ENCODE results near the gene MRPL58. TPM values are rescaled to one million over a fixed set of nuclear protein-coding genes. Genes with fewer than 3 reads are reported as not detected.

Gene MRPL58
- total and polyA plus RNA-seq, 4 donors = 13.0 to 35.5 (median 25.8) TPM

GRCh38 chr17:75051941-75052340, 39.5 kb downstream of the MRPL58 start:
- Histone ChIP-seq H3K4me3 (ENCODE audit: low read depth, low read length) (no peak overlapping the region), H3K27me3 (ENCODE audit: control insufficient read depth, insufficient read depth, low read length) (no peaks in the 10 kb centered on the region), H3K4me1 (ENCODE audit: control insufficient read depth, insufficient read depth, low read length) (peaks cover 9% of the 10 kb centered on the region), H3K27ac (ENCODE audit: low read depth, low read length) (no peak overlapping the region), H3K36me3 (ENCODE audit: control insufficient read depth, insufficient read depth, low read length) (peaks cover 49% of the 10 kb centered on the region), H3K9me3 (ENCODE audit: control insufficient read depth, insufficient read depth, low read length) (no peaks in the 10 kb centered on the region)
- 90% methylated on average over 2 of the region's 2 CpGs for WGBS (ENCODE audit: insufficient coverage)
- DNase-seq (ENCODE audit: low read depth in 4 of 6, low spot score in 6 of 6) = no peak

GRCh38 chr17:75059369-75060345, 47.2 kb downstream of the MRPL58 start:
- peak in 2 of 6 donors; percentile 78 to 85 for DNase-seq (ENCODE audit: low read depth in 4 of 6, low spot score in 6 of 6)
- Histone ChIP-seq H3K9me3 (ENCODE audit: control insufficient read depth, insufficient read depth, low read length) (no peaks in the 10 kb centered on the region), H3K27ac (ENCODE audit: low read depth, low read length) (no peak overlapping the region), H3K36me3 (ENCODE audit: control insufficient read depth, insufficient read depth, low read length) (peaks cover 69% of the 10 kb centered on the region), H3K27me3 (ENCODE audit: control insufficient read depth, insufficient read depth, low read length) (no peaks in the 10 kb centered on the region), H3K4me3 (ENCODE audit: low read depth, low read length) (no peak overlapping the region), H3K4me1 (ENCODE audit: control insufficient read depth, insufficient read depth, low read length) (peaks cover 7% of the 10 kb centered on the region)
- WGBS (ENCODE audit: insufficient coverage) = 63% methylated on average over 23 of the region's 25 CpGs

- Histone ChIP-seq H3K9me3 (ENCODE audit: control insufficient read depth, insufficient read depth, low read length) (no peaks in the 10 kb centered on the region), H3K4me1 (ENCODE audit: control insufficient read depth, insufficient read depth, low read length) (peaks cover 7% of the 10 kb centered on the region), H3K27me3 (ENCODE audit: control insufficient read depth, insufficient read depth, low read length) (no peaks in the 10 kb centered on the region), H3K36me3 (ENCODE audit: control insufficient read depth, insufficient read depth, low read length) (peaks cover 73% of the 10 kb centered on the region), H3K27ac (ENCODE audit: low read depth, low read length) (no peak overlapping the region), H3K4me3 (ENCODE audit: low read depth, low read length) (no peak overlapping the region)
- DNase-seq (ENCODE audit: low read depth in 4 of 6, low spot score in 6 of 6) = no peak
- WGBS (ENCODE audit: insufficient coverage) = 96% methylated on average over 13 of the region's 26 CpGs
Observed at GRCh38 chr17:75060434-75061054, 48.1 kb downstream of the MRPL58 start.

- Histone ChIP-seq H3K27ac (ENCODE audit: low read depth, low read length) (no peak overlapping the region), H3K4me3 (ENCODE audit: low read depth, low read length) (no peak overlapping the region), H3K9me3 (ENCODE audit: control insufficient read depth, insufficient read depth, low read length) (no peaks in the 10 kb centered on the region), H3K27me3 (ENCODE audit: control insufficient read depth, insufficient read depth, low read length) (no peaks in the 10 kb centered on the region), H3K4me1 (ENCODE audit: control insufficient read depth, insufficient read depth, low read length) (peaks cover 7% of the 10 kb centered on the region), H3K36me3 (ENCODE audit: control insufficient read depth, insufficient read depth, low read length) (peaks cover 71% of the 10 kb centered on the region)
- no peak for DNase-seq (ENCODE audit: low read depth in 4 of 6, low spot score in 6 of 6)
- 100% methylated on average over 1 of the region's 10 CpGs for WGBS (ENCODE audit: insufficient coverage)
Observed at GRCh38 chr17:75061055-75061438, 48.6 kb downstream of the MRPL58 start.

- Histone ChIP-seq H3K36me3 (ENCODE audit: control insufficient read depth, insufficient read depth, low read length) (peaks cover 71% of the 10 kb centered on the region), H3K4me1 (ENCODE audit: control insufficient read depth, insufficient read depth, low read length) (peaks cover 7% of the 10 kb centered on the region), H3K27me3 (ENCODE audit: control insufficient read depth, insufficient read depth, low read length) (no peaks in the 10 kb centered on the region), H3K27ac (ENCODE audit: low read depth, low read length) (no peak overlapping the region), H3K4me3 (ENCODE audit: low read depth, low read length) (no peak overlapping the region), H3K9me3 (ENCODE audit: control insufficient read depth, insufficient read depth, low read length) (no peaks in the 10 kb centered on the region)
- 86% methylated on average over 7 of the region's 8 CpGs for WGBS (ENCODE audit: insufficient coverage)
- DNase-seq (ENCODE audit: low read depth in 4 of 6, low spot score in 6 of 6) = no peak
Observed at GRCh38 chr17:75061618-75062017, 49.1 kb downstream of the MRPL58 start.

- H3K9me3 ChIP-seq (ENCODE audit: control insufficient read depth, insufficient read depth, low read length) = no peaks in the 10 kb centered on the region
- DNase-seq (ENCODE audit: low read depth in 4 of 6, low spot score in 6 of 6) = no peak
- H3K36me3 ChIP-seq (ENCODE audit: control insufficient read depth, insufficient read depth, low read length) = peaks cover 60% of the 10 kb centered on the region
- H3K27me3 ChIP-seq (ENCODE audit: control insufficient read depth, insufficient read depth, low read length) = no peaks in the 10 kb centered on the region
- WGBS (ENCODE audit: insufficient coverage) = 88% methylated on average over 12 of the region's 13 CpGs
- peaks cover 7% of the 10 kb centered on the region for H3K4me1 ChIP-seq (ENCODE audit: control insufficient read depth, insufficient read depth, low read length)
- no peak overlapping the region for H3K4me3 ChIP-seq (ENCODE audit: low read depth, low read length)
- H3K27ac ChIP-seq (ENCODE audit: low read depth, low read length) = no peak overlapping the region
Observed at GRCh38 chr17:75063201-75063600, 50.7 kb downstream of the MRPL58 start.

DNA sequence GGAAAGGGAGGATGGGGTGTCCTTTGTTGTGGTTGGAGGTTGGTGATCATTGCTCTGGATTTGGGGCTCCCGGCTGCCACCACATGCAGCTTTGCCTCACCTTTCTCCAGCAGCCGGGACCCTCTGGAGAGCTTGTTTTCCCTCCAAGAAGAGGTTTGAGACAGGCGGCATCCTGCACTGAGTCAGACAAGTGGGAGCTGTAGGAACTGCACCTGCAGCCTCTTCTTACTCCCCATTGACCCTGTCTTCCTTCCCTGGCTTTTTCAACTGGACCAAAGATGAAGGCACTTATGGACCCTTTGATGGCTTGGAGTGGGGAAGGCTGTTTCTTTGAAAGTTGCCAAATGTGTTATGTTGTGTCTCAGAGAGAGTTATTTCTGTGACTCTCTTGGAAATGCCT, 51.2 kb downstream of the MRPL58 start:
- Histone ChIP-seq H3K4me3 (ENCODE audit: low read depth, low read length) (no peak overlapping the region), H3K27ac (ENCODE audit: low read depth, low read length) (no peak overlapping the region), H3K36me3 (ENCODE audit: control insufficient read depth, insufficient read depth, low read length) (peaks cover 56% of the 10 kb centered on the region), H3K4me1 (ENCODE audit: control insufficient read depth, insufficient read depth, low read length) (peaks cover 7% of the 10 kb centered on the region), H3K27me3 (ENCODE audit: control insufficient read depth, insufficient read depth, low read length) (no peaks in the 10 kb centered on the region), H3K9me3 (ENCODE audit: control insufficient read depth, insufficient read depth, low read length) (no peaks in the 10 kb centered on the region)
- DNase-seq (ENCODE audit: low read depth in 4 of 6, low spot score in 6 of 6) = no peak
- WGBS (ENCODE audit: insufficient coverage) = 94% methylated on average over 2 of the region's 3 CpGs

GRCh38 chr17:75064040-75064439, 51.6 kb downstream of the MRPL58 start:
- no peak for DNase-seq (ENCODE audit: low read depth in 4 of 6, low spot score in 6 of 6)
- Histone ChIP-seq H3K27ac (ENCODE audit: low read depth, low read length) (no peak overlapping the region), H3K9me3 (ENCODE audit: control insufficient read depth, insufficient read depth, low read length) (no peaks in the 10 kb centered on the region), H3K4me1 (ENCODE audit: control insufficient read depth, insufficient read depth, low read length) (peaks cover 7% of the 10 kb centered on the region), H3K36me3 (ENCODE audit: control insufficient read depth, insufficient read depth, low read length) (peaks cover 56% of the 10 kb centered on the region), H3K27me3 (ENCODE audit: control insufficient read depth, insufficient read depth, low read length) (no peaks in the 10 kb centered on the region), H3K4me3 (ENCODE audit: low read depth, low read length) (no peak overlapping the region)
- WGBS (ENCODE audit: insufficient coverage) = 95% methylated on average over 10 of the region's 11 CpGs

DNA sequence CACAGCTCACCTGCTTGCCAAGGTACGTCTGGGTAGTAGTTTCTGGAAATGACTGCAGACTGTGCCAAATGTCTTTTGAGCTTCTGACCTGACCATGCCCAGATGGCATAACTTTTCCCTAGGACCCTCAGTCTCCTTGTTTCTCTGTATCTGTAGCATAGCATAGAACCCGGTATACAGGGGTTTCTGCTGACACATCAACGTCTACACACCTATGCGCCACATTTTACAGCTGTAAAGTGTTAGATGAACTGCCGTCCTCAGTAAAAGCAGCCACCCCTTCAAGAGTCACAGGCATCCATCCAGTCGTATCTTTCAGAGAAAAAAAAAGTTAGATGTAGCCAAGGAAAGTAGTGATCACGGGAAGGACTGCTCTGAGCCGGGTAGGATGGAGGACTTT, 52.0 kb downstream of the MRPL58 start:
- Histone ChIP-seq H3K36me3 (ENCODE audit: control insufficient read depth, insufficient read depth, low read length) (peaks cover 56% of the 10 kb centered on the region), H3K27ac (ENCODE audit: low read depth, low read length) (no peak overlapping the region), H3K9me3 (ENCODE audit: control insufficient read depth, insufficient read depth, low read length) (no peaks in the 10 kb centered on the region), H3K4me3 (ENCODE audit: low read depth, low read length) (no peak overlapping the region), H3K4me1 (ENCODE audit: control insufficient read depth, insufficient read depth, low read length) (peaks cover 5% of the 10 kb centered on the region), H3K27me3 (ENCODE audit: control insufficient read depth, insufficient read depth, low read length) (no peaks in the 10 kb centered on the region)
- no peak for DNase-seq (ENCODE audit: low read depth in 4 of 6, low spot score in 6 of 6)
- WGBS (ENCODE audit: insufficient coverage) = 93% methylated on average over 6 of the region's 8 CpGs

All from spinal cord (tissue), 10 donors.